CD4-positive, alpha-beta T cell (primary cell): ENCODE measurements around the gene RGR. TPM values are rescaled to one million over a fixed set of nuclear protein-coding genes. Genes with fewer than 3 reads are reported as not detected.

ENCODE experiments used
- ATAC-seq: fragments of 200-7000 bp; cut with Tn5 transposase; one replicate; pipeline ENCODE4 v1.10.0; 2022; ENCODE audit warnings: mild to moderate bottlenecking; ENCODE audit not compliant: poor library complexity
- CTCF ChIA-PET: fragments of 350-600 bp; sonication (Branson Sonifier 250); formaldehyde crosslinking; loops from one replicate; lab custom pipeline; 2021; ENCODE audit warnings: antibody characterized with exemption, inconsistent platforms; lab: Charles Lee
- POLR2A ChIA-PET: fragments of 350-600 bp; sonication (Branson Sonifier 250); formaldehyde crosslinking; loops from one replicate; lab custom pipeline; 2021; ENCODE audit warnings: antibody characterized with exemption, inconsistent platforms; lab: Charles Lee
- DNase-seq, 14 experiments: peaks; one replicate each; pipeline ENCODE4 v3.0.0-alpha.2; 2013 to 2020; ENCODE audit warnings: mixed read lengths in 2 of 14
- H3K27ac ChIP-seq, 2 donors: one replicate each; pipeline versions ENCODE4 v1.5.1 to v1.7.0; 2013; ENCODE audit warnings: low read length in 2 of 2, low read depth in 1 of 2, mild to moderate bottlenecking in 1 of 2
- H3K27me3 ChIP-seq, 2 experiments: 1 replicate in 1 of 2; 2 replicates in 1 of 2; pipeline versions ENCODE4 v1.6.1 to v1.7.0; 2013; ENCODE audit warnings: low read length in 2 of 2, control low read depth in 1 of 2, mild to moderate bottlenecking in 1 of 2, moderate library complexity in 1 of 2; ENCODE audit not compliant: insufficient read depth in 2 of 2, control insufficient read depth in 1 of 2
- H3K36me3 ChIP-seq: one replicate; pipeline ENCODE4 v1.6.1; 2013; ENCODE audit warnings: low read length, control low read depth; ENCODE audit not compliant: insufficient read depth
- H3K4me1 ChIP-seq: one replicate; pipeline ENCODE4 v1.6.1; 2013; ENCODE audit warnings: low read length, control low read depth; ENCODE audit not compliant: insufficient read depth
- H3K4me3 ChIP-seq: one replicate; pipeline ENCODE4 v1.5.1; 2013; ENCODE audit warnings: mild to moderate bottlenecking, low read length, moderate library complexity
- H3K9me3 ChIP-seq, 2 experiments: 1 replicate in 1 of 2; 2 replicates in 1 of 2; pipeline versions ENCODE4 v1.6.1 to v1.7.0; 2013; ENCODE audit warnings: low read length in 2 of 2, mild to moderate bottlenecking in 2 of 2, control low read depth in 1 of 2, moderate library complexity in 1 of 2; ENCODE audit not compliant: control insufficient read depth in 1 of 2, insufficient read depth in 1 of 2
- H3K27ac Mint-ChIP-seq: one replicate; pipeline ENCODE4 v1.8.0; 2020; ENCODE audit warnings: mixed read lengths
- H3K27me3 Mint-ChIP-seq: one replicate; pipeline ENCODE4 v1.8.0; 2021; ENCODE audit warnings: mixed read lengths
- H3K36me3 Mint-ChIP-seq: one replicate; pipeline ENCODE4 v1.8.0; 2021; ENCODE audit warnings: low read depth, mixed read lengths
- H3K4me1 Mint-ChIP-seq: one replicate; pipeline ENCODE4 v1.8.0; 2021; ENCODE audit warnings: low read depth, mixed read lengths
- H3K4me3 Mint-ChIP-seq: one replicate; pipeline ENCODE4 v1.8.0; 2020; ENCODE audit warnings: mild to moderate bottlenecking, mixed read lengths
- H3K9me3 Mint-ChIP-seq: one replicate; pipeline ENCODE4 v1.8.0; 2020; ENCODE audit warnings: mixed read lengths
- intact Hi-C, 2 experiments: fragments of 100-400 bp; cut with DNase I in 1 of 2; cut with micrococcal nuclease in 1 of 2; formaldehyde crosslinking; loops; one replicate each; pipeline versions ENCODE4 v1.15.1 to v1.9.0; 2023 to 2025; cut with DNase I, micrococcal nuclease
- total RNA-seq, 174 experiments: library from RNA in 2 of 174; stranded (reverse) in 2 of 174; gene quantifications; one replicate each; pipeline ENCODE4 v1.2.3 and lab custom pipeline; 2021 to 2026
- TF ChIP-seq, protein P1 (sequence below): fragments of 200-600 bp; IDR thresholded peaks from one replicate; pipeline ENCODE4 v1.8.0; 2022; ENCODE audit warnings: antibody characterized with exemption, mild to moderate bottlenecking

The RGR gene
- total RNA-seq, 2 experiments from 2014 or later: not detected

DNA sequence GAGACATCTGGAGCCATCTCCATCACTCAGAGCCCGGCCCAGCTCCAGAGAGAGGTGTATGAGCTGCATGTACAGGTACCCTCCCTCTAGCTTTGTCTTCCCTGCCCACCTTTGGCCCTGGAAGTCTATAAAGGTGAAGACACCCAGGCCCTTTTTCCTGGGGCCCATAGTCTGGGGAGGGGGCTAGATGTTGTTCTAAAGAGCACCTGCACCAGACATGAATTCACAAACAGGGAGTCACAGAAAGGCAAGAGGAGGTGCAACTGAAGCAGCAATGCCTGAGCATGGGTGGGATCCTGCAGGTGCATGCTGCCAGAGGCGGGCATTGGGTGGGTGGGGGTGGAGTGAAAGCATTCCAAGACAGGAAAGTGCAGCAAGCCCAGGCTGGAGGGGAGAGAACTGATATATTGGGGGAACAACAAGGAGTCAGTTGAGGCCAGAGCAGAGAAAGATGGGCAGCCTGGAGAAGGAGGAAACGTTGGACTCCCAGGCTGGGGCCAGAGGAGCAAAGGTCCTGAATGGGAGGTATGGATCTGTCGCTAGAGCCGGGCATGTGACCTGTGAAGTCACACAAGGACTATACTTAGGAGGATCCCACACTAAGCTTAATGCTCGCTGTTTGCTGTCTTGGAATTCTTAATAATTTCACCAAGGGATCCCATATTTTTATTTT is 38.9 kb upstream of the RGR start:
- H3K4me1 Mint-ChIP-seq: no peaks in the 10 kb centered on the region
- POLR2A ChIA-PET: no interaction called here
- Histone ChIP-seq H3K9me3 (no peaks in the 10 kb centered on the region), H3K4me1 (no peaks in the 10 kb centered on the region), H3K4me3 (no peak overlapping the region), H3K27ac (no peak overlapping the region), H3K36me3 (no peaks in the 10 kb centered on the region), H3K27me3 (peaks cover 0 to 2% of the 10 kb centered on the region in 2 experiments)
- DNase-seq (no peak), ATAC-seq (no peak)
- H3K9me3 Mint-ChIP-seq: no peaks in the 10 kb centered on the region
- no peak overlapping the region for H3K27ac Mint-ChIP-seq
- peaks cover 15% of the 10 kb centered on the region for H3K27me3 Mint-ChIP-seq
- no peaks in the 10 kb centered on the region for H3K36me3 Mint-ChIP-seq
- intact Hi-C loops: loop anchor here (1.0 kb wide), 2 partner anchors 58 to 61 kb away; no protein-coding TSS in a partner anchor
- no peak overlapping the region for H3K4me3 Mint-ChIP-seq
- TF ChIP-seq, protein P1, sequence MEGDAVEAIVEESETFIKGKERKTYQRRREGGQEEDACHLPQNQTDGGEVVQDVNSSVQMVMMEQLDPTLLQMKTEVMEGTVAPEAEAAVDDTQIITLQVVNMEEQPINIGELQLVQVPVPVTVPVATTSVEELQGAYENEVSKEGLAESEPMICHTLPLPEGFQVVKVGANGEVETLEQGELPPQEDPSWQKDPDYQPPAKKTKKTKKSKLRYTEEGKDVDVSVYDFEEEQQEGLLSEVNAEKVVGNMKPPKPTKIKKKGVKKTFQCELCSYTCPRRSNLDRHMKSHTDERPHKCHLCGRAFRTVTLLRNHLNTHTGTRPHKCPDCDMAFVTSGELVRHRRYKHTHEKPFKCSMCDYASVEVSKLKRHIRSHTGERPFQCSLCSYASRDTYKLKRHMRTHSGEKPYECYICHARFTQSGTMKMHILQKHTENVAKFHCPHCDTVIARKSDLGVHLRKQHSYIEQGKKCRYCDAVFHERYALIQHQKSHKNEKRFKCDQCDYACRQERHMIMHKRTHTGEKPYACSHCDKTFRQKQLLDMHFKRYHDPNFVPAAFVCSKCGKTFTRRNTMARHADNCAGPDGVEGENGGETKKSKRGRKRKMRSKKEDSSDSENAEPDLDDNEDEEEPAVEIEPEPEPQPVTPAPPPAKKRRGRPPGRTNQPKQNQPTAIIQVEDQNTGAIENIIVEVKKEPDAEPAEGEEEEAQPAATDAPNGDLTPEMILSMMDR: no peak
- CTCF ChIA-PET: interaction anchor here (1.0 kb wide), 1 partner anchor 57 kb away, joined by 3 read pairs; no protein-coding TSS in a partner anchor

DNA sequence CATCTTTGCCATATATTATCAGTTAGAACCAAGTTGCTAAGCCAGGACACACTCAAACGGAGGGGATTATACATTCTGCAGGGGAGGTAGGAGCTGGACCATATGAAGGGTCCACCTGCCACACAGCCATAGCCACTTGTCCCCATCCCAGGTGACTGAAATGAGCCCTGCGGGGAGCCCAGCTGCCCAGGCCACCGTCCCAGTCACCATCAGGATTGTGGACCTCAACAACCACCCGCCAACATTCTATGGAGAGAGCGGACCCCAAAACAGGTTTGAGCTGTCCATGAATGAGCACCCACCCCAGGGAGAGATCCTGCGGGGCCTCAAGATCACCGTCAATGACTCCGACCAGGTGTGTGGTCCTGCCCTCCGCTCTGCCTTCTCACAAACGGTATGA is 36.8 kb upstream of the RGR start:
- no peaks in the 10 kb centered on the region for H3K4me1 ChIP-seq
- TF ChIP-seq, protein P1: no peak
- no peak overlapping the region for H3K27ac ChIP-seq
- H3K27me3 ChIP-seq: peaks cover 0 to 2% of the 10 kb centered on the region in 2 experiments
- H3K36me3 ChIP-seq: no peaks in the 10 kb centered on the region
- Mint-ChIP-seq H3K36me3 (no peaks in the 10 kb centered on the region), H3K27me3 (peaks cover 15% of the 10 kb centered on the region), H3K4me3 (no peak overlapping the region), H3K27ac (no peak overlapping the region), H3K4me1 (no peaks in the 10 kb centered on the region), H3K9me3 (no peaks in the 10 kb centered on the region)
- DNase-seq: no peak
- CTCF ChIA-PET: no interaction called here
- no peak overlapping the region for H3K4me3 ChIP-seq
- ATAC-seq: no peak
- POLR2A ChIA-PET: no interaction called here
- no peaks in the 10 kb centered on the region for H3K9me3 ChIP-seq
- intact Hi-C loops: no loop called here

DNA sequence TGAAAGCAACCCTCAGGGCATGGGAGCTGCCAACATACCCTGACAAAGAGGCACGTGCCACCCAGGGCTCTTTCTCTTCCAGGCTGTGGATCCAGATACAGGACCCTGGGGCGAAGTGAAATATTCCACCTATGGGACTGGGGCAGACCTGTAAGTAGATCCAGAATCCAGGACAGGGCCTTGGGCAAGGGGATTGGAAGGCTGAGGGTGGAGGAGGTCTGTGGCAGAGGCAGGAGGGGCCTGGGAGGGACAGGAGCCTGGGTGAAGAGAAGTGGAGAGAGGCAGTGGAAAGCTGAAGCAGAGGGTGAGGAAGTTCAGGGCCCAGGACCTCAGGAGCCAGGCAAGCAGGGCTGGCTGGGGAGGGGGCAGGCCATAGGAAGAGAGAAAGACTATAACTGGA is 33.3 kb upstream of the RGR start:
- H3K4me1 ChIP-seq: no peaks in the 10 kb centered on the region
- CTCF ChIA-PET: no interaction called here
- H3K27ac Mint-ChIP-seq: no peak overlapping the region

More for the DNA sequence above, 33.3 kb upstream of the RGR start:
- Histone ChIP-seq H3K36me3 (no peaks in the 10 kb centered on the region), H3K27me3 (peaks cover 0 to 5% of the 10 kb centered on the region in 2 experiments), H3K4me3 (no peak overlapping the region), H3K9me3 (no peaks in the 10 kb centered on the region), H3K27ac (no peak overlapping the region)
- no peaks in the 10 kb centered on the region for H3K9me3 Mint-ChIP-seq
- H3K4me3 Mint-ChIP-seq: no peak overlapping the region
- no peaks in the 10 kb centered on the region for H3K4me1 Mint-ChIP-seq
- H3K36me3 Mint-ChIP-seq: no peaks in the 10 kb centered on the region
- ATAC-seq (no peak), DNase-seq (no peak)
- POLR2A ChIA-PET: no interaction called here
- TF ChIP-seq, protein P1: no peak
- intact Hi-C loops: no loop called here
- peaks cover 14% of the 10 kb centered on the region for H3K27me3 Mint-ChIP-seq
